KOPT-K1 (cell line): ENCODE data around the gene FLVCR2.

Source experiments
- H3K27ac ChIP-seq: fragments of 200-600 bp; sonication (generic); 2 replicates; pipeline ENCODE4 v1.5.1; 2016; ENCODE audit warnings: antibody characterized with exemption, mild to moderate bottlenecking, low read depth, low read length; ENCODE audit not compliant: poor library complexity, severe bottlenecking
- H3K36me3 ChIP-seq: fragments of 200-600 bp; sonication (generic); 2 replicates; pipeline ENCODE4 v1.5.1; 2017; ENCODE audit warnings: antibody characterized with exemption, mild to moderate bottlenecking, low read length, moderate library complexity; ENCODE audit not compliant: insufficient read depth
- H3K9me3 ChIP-seq: fragments of 200-600 bp; sonication (generic); 2 replicates; pipeline ENCODE4 v1.5.1; 2017; ENCODE audit warnings: antibody characterized with exemption, low read length, mild to moderate bottlenecking; ENCODE audit not compliant: insufficient read depth, poor library complexity, severe bottlenecking

The FLVCR2 gene

GRCh38 chr14:75566321-75566720 is 12.1 kb upstream of the FLVCR2 start:
- H3K36me3 ChIP-seq = no peaks in the 10 kb centered on the region
- no peaks in the 10 kb centered on the region for H3K9me3 ChIP-seq
- peak overlapping the region; percentile 36 for H3K27ac ChIP-seq

GRCh38 chr14:75566752-75567151 is 11.7 kb upstream of the FLVCR2 start:
- peak overlapping the region; percentile 36 for H3K27ac ChIP-seq
- no peaks in the 10 kb centered on the region for H3K36me3 ChIP-seq
- H3K9me3 ChIP-seq = no peaks in the 10 kb centered on the region

DNA sequence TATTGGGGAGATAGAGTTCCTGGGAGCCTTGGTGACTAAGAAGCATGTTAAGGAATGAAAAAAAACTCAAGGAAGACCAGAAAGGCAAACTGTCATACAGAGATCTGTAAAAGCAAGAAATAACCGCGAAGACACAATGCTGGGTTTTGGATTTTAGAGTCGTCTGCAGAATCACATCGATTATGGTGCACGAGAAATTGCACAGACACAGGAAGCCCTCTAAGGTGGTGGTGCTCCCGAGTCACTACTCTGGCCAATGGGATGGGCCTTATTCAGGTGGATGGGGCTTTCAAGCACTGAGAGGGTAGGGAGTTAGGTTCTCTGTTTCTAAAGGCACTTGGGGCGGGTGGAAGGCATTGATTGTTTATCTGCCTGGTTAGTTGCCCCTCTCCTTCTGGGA is 10.3 kb upstream of the FLVCR2 start:
- Histone ChIP-seq H3K36me3 (no peaks in the 10 kb centered on the region), H3K27ac (no peak overlapping the region)

GRCh38 chr14:75568791-75569190 is 9.6 kb upstream of the FLVCR2 start:
- Histone ChIP-seq H3K36me3 (no peaks in the 10 kb centered on the region), H3K9me3 (no peaks in the 10 kb centered on the region), H3K27ac (no peak overlapping the region)

More for the DNA sequence above, 10.3 kb upstream of the FLVCR2 start:
- H3K9me3 ChIP-seq = no peaks in the 10 kb centered on the region

DNA sequence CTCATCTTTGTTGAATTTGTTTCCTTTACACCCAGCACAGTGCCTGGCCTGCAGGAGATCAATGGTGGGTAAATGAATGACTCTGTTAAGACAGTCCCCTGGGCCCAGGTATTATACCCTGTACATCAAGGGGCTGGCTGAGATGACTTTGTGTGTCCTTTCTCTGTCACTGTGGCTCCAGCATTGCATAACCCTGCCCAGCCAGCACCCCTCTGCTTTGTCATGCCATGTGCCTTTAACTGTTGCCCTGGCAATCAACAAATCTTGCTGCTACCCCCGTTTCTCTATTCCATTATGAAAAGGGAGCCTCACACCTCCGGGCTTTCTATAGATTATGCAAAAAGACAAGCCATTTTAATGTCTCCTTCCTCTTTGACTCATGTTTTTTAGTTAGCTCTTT is 7.6 kb upstream of the FLVCR2 start:
- no peaks in the 10 kb centered on the region for H3K9me3 ChIP-seq
- no peaks in the 10 kb centered on the region for H3K36me3 ChIP-seq
- H3K27ac ChIP-seq = no peak overlapping the region

GRCh38 chr14:75572104-75572503 is 6.3 kb upstream of the FLVCR2 start:
- Histone ChIP-seq H3K9me3 (no peaks in the 10 kb centered on the region), H3K36me3 (no peaks in the 10 kb centered on the region), H3K27ac (no peak overlapping the region)

GRCh38 chr14:75577090-75577489 is 1.3 kb upstream of the FLVCR2 start:
- Histone ChIP-seq H3K36me3 (no peaks in the 10 kb centered on the region), H3K27ac (no peak overlapping the region), H3K9me3 (no peaks in the 10 kb centered on the region)

- no peaks in the 10 kb centered on the region for H3K36me3 ChIP-seq
- no peak overlapping the region for H3K27ac ChIP-seq
These were observed 705 bp upstream of the FLVCR2 start for GRCh38 chr14:75577729-75578101.

GRCh38 chr14:75578786-75579337 is 442 bp downstream of the FLVCR2 start:
- no peak overlapping the region for H3K27ac ChIP-seq

More at GRCh38 chr14:75577729-75578101, 705 bp upstream of the FLVCR2 start:
- H3K9me3 ChIP-seq = no peaks in the 10 kb centered on the region

DNA sequence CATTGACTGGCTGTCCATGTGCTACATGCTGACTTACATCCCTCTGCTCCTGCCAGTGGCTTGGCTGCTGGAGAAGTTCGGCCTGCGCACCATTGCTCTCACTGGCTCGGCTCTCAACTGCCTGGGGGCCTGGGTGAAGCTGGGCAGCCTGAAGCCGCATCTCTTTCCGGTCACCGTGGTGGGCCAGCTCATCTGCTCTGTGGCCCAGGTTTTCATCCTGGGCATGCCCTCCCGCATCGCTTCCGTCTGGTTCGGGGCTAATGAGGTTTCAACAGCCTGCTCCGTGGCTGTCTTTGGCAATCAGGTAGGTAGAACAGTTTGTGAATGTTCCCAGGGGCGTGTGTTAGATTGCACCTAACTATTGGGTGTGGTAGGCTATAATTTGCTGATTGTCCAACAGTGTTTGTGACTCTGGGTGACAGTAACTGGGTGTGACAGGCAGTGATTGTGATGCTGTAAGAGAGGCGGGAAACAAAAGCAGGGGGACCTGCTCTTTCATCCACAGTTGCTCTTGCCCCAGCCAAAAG is 981 bp downstream of the FLVCR2 start:
- Histone ChIP-seq H3K27ac (no peak overlapping the region), H3K36me3 (no peaks in the 10 kb centered on the region), H3K9me3 (no peaks in the 10 kb centered on the region)

More at GRCh38 chr14:75578786-75579337, 442 bp downstream of the FLVCR2 start:
- Histone ChIP-seq H3K9me3 (no peaks in the 10 kb centered on the region), H3K36me3 (no peaks in the 10 kb centered on the region)

GRCh38 chr14:75579882-75580281 is 1.5 kb downstream of the FLVCR2 start:
- H3K27ac ChIP-seq = no peak overlapping the region
- H3K9me3 ChIP-seq = no peaks in the 10 kb centered on the region
- H3K36me3 ChIP-seq = no peaks in the 10 kb centered on the region

GRCh38 chr14:75587388-75587787 is 9.0 kb downstream of the FLVCR2 start:
- Histone ChIP-seq H3K27ac (no peak overlapping the region), H3K9me3 (peaks cover 19% of the 10 kb centered on the region), H3K36me3 (no peaks in the 10 kb centered on the region)

DNA sequence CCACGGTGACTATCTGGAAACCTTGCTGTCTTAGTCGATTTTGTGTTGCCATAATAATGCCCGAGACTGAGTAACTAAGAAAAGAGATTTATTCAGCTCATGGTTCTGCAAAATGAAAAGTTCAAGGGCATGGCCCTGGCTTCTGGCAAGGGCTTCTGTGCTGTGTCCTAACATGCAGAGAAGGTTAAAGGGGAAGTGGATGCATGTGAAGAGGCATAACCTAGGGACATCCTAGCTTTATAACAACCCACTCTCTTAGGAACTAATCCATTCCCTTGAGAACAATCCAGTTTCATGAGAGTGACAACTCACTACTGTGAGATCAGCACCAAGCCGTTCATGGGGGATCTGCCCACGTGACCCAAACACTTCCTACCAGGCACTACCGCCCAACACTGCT is 11.5 kb downstream of the FLVCR2 start:
- H3K36me3 ChIP-seq = no peaks in the 10 kb centered on the region
- H3K9me3 ChIP-seq = peaks cover 27% of the 10 kb centered on the region
- H3K27ac ChIP-seq = no peak overlapping the region

- H3K27ac ChIP-seq = no peak overlapping the region
- no peaks in the 10 kb centered on the region for H3K36me3 ChIP-seq
- peaks cover 27% of the 10 kb centered on the region for H3K9me3 ChIP-seq
These were observed 13.0 kb downstream of the FLVCR2 start for GRCh38 chr14:75591331-75591946.

- peaks cover 27% of the 10 kb centered on the region for H3K9me3 ChIP-seq
- no peaks in the 10 kb centered on the region for H3K36me3 ChIP-seq
- no peak overlapping the region for H3K27ac ChIP-seq
These were observed 13.7 kb downstream of the FLVCR2 start for GRCh38 chr14:75591987-75592575.

DNA sequence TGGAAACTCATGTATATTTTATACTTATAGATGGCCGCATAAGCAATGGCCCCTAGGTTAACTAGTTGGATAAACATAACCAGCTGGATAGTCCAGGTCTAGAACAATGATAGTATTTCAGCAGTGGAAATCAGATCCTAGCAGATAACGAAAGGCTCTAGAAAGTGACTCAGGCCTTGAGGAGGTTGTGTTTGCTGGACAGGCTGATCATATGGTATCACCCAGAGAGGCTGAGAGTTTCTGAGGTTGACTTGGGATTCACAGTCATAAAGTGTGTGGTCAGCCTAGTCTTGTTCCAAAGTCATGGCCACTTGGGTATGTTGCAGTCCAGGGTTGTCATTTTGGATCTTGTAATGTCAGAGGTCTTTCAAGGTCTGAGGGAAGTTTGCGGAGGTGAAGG is 16.8 kb downstream of the FLVCR2 start:
- Histone ChIP-seq H3K27ac (no peak overlapping the region), H3K36me3 (no peaks in the 10 kb centered on the region), H3K9me3 (peaks cover 27% of the 10 kb centered on the region)
